ENCODE results near the gene CDYL2.
A peak's percentile ranks its signal among the peaks of the same experiment; 100 is the strongest.
"Not testable (repeated sequence)": the region's sequence is repeated elsewhere in the genome, so short reads cannot be mapped to it uniquely, and the experiment has no call there.

The CDYL2 gene

GRCh38 chr16:80804526-80805383, at the start of gene CDYL2:
CDYL2 (minus strand) TSS chr16:80804598; CDS start chr16:80804173, 425 bp downstream.
- peak in 2 of 4 experiments; percentile 12 to 39 for DNase-seq

GRCh38 chr16:80852261-80852872, 48.0 kb upstream of the CDYL2 start:
- peak in 1 of 4 experiments; percentile 2 for DNase-seq

GRCh38 chr16:80851831-80852230, 47.4 kb upstream of the CDYL2 start:
- DNase-seq = no peak

- no peak for DNase-seq
Measured at GRCh38 chr16:80850757-80851156, 46.4 kb upstream of the CDYL2 start.

- no peak for DNase-seq
Measured at GRCh38 chr16:80848862-80849261, 44.5 kb upstream of the CDYL2 start.

- no peak for DNase-seq
Measured at GRCh38 chr16:80846680-80847079, 42.3 kb upstream of the CDYL2 start.

GRCh38 chr16:80846275-80846674, 41.9 kb upstream of the CDYL2 start:
- DNase-seq = no peak

GRCh38 chr16:80844395-80844794, 40.0 kb upstream of the CDYL2 start:
- DNase-seq = no peak

- DNase-seq = no peak
Measured at GRCh38 chr16:80841231-80841630, 36.8 kb upstream of the CDYL2 start.

GRCh38 chr16:80837533-80838147, 33.2 kb upstream of the CDYL2 start:
- no peak for DNase-seq

GRCh38 chr16:80836846-80837245, 32.4 kb upstream of the CDYL2 start:
- DNase-seq = no peak

- DNase-seq = no peak
Measured at GRCh38 chr16:80836202-80836601, 31.8 kb upstream of the CDYL2 start.

- no peak for DNase-seq
Measured at GRCh38 chr16:80831039-80831438, 26.6 kb upstream of the CDYL2 start.

- no peak for DNase-seq
Measured at GRCh38 chr16:80828495-80828894, 24.1 kb upstream of the CDYL2 start.

GRCh38 chr16:80827007-80827406, 22.6 kb upstream of the CDYL2 start:
- no peak for DNase-seq

GRCh38 chr16:80825365-80825758, 21.0 kb upstream of the CDYL2 start:
- no peak for DNase-seq

- no peak for DNase-seq
Measured at GRCh38 chr16:80824623-80825364, 20.4 kb upstream of the CDYL2 start.

GRCh38 chr16:80819988-80820387, 15.6 kb upstream of the CDYL2 start:
- no peak for DNase-seq

GRCh38 chr16:80816356-80816755, 12.0 kb upstream of the CDYL2 start:
- DNase-seq = no peak

- not testable (repeated sequence) for DNase-seq
Measured at GRCh38 chr16:80815278-80815677, 10.9 kb upstream of the CDYL2 start.

GRCh38 chr16:80812593-80812992, 8.2 kb upstream of the CDYL2 start:
- DNase-seq = no peak

- no peak for DNase-seq
Measured at GRCh38 chr16:80809366-80809765, 5.0 kb upstream of the CDYL2 start.

- no peak for DNase-seq
Measured at GRCh38 chr16:80807906-80808305, 3.5 kb upstream of the CDYL2 start.
